GM20000 (cell line): ENCODE data around the gene STK25.
A peak's percentile ranks its signal among the peaks of the same experiment; 100 is the strongest.
"Not testable (repeated sequence)": the region's sequence is repeated elsewhere in the genome, so short reads cannot be mapped to it uniquely, and the experiment has no call there.

Experiments used
- DNase-seq: peaks from one replicate; pipeline ENCODE4 v3.0.0; 2012; ENCODE audit warnings: low spot score
- CTCF ChIP-seq: IDR thresholded peaks from 2 replicates; pipeline ENCODE4 v1.5.1; 2012; ENCODE audit warnings: mild to moderate bottlenecking, control low read depth; ENCODE audit errors: extremely low read depth, missing control alignments

STK25 gene

DNA sequence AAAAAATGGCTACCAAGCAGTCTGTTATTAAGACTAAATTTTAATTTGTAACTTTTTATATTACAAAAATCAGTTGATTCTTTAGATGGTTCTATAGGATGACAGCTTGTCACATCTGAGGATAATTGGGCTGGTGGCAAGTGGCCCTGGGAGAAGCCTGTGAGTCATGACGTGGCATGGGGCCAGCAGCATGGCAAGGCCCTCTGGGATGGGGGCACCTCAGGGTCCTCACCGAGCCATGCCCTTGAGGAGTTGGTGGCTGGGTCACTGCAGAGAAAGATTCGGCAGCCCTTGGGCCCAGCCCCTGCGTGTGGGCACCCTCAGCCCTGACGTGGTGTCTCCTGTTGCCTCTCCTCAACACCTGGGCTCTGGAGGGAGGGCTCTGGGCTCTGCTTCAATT is 49.7 kb downstream of the STK25 start:
- no peak for TF ChIP-seq CTCF
- no peak for DNase-seq

DNA sequence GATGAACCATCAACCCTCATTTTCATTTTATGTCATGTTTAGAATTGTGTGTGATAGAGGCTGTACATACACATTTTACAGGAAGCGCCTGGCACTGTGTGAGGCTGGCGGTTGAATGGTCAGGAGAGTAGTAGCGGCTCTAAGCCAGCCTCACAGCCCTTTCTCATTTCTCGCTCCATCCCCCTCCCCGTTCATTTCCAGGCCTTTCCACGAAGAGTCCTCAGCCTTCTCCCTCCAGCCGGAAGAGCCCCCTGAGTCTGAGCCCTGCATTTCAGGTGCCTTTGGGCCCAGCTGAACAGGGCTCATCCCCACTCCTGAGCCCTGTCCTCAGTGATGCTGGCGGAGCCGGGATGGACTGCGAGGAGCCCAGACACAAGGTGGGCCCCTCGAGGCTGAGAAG is 51.8 kb downstream of the STK25 start:
- TF ChIP-seq CTCF = no peak

GRCh38 chr2:241454837-241455485 is 53.4 kb downstream of the STK25 start:
- no peak for TF ChIP-seq CTCF
- DNase-seq = no peak

More for the DNA sequence above, 51.8 kb downstream of the STK25 start:
- no peak for DNase-seq

- not testable (repeated sequence) for DNase-seq
Measured at GRCh38 chr2:241453919-241454318, 54.5 kb downstream of the STK25 start.

DNA sequence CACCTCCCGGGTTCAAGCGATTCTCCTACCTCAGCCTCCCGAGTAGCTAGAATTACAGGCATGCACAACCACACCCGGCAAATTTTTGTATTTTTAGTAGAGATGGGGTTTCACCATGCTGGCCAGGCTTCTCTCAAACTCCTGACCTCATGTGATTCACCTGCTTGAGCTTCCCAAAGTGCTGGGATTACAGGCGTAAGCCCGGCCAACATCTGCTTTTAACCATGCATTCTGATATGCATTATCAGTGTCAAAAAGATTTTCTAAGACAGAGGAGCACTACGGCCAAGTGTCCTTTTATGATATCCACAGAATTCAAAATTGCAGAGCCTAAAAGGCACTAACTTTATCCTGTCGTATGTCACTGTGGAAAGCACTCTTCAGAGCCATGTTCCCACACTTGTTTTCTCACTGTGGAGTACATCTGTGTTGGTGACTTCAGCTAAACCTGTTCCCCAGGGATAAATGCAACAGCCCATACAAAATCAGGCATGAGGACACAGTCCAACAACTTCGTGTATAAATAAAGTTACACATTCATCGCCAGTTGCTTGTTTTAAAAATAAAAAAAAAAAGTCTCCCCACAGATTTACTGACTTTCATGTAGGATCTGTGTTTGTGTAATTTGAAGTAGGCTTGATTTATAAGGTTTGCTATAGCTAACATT is 56.4 kb downstream of the STK25 start:
- DNase-seq = no peak
- no peak for TF ChIP-seq CTCF

DNA sequence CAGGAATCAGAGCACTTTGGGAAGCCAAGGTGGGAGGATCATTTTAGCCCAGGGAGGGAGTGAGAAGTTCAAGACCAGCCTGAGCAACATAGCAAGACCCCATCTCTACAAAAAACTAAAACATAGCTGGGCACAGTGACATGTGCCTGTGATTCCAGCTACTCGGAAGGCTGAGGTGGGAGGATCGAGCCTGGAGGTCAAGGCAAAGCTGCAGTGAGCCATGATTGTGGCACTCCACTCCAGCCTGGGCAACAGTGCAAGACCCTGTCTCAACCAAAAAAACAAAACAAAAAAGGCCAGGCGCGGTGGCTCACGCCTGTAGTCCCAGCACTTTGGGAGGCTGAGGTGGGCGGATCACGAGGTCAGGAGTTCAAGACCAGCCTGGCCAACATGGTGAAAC is 58.3 kb downstream of the STK25 start:
- not testable (repeated sequence) for DNase-seq

DNA sequence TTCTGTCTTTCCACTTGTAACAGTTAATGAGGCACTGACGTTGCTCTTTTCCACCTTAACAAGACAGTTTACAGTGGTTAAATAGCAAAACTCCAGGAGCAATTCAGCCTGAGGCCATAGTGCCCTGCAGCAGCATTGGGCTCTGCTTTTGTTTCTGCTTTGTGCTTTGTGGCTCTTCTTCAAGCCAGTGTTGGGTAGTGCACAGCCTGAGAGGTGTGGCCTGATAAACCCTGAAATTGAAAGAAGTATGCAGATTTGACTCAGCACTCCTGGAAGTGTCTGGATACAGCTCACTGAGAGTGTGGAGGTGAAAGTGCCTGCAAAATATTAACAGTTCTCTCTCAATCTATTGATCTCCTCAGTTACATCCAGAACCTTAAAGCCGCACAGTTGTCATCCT is 63.0 kb downstream of the STK25 start:
- TF ChIP-seq CTCF = no peak
- DNase-seq = no peak

DNA sequence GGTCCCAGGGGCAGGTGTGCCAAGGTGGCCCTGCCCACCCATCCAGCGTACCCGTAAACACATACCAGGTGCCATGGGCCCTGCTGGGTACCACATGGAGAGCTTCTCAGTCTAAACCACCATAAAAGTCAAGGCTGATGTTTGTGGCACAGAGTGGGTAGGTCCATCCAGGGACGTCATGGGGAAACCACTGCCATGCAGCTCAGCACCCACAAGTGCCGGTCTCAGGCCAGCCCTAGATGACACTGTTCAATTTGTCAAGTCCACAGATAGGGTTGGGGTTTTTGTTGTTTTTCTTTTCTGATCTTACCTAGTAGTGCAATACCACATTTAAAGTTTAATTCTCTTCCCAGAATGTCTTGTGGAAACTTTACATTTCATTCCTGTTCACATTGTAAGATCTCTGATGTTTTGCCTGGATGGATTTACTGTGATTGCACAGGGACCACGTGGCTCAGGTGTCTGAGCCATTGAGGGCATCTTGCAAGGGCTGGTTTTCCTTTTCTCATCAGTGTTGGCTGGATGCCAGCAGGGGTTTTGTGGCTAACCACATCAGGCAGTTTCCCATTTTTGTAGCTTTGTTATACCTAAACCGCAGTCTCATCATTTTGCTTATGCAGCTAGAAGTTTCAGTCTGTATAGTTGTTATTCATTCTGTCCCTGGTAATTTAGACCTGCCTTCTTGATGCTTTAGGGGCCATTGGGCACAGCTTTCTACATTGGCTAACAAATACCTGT is 64.7 kb downstream of the STK25 start:
- peak; percentile 53 for DNase-seq
- TF ChIP-seq CTCF = no peak
